Spleen (tissue), 11 donors: ENCODE measurements around the gene TGFBI. TPM values are rescaled to one million over a fixed set of nuclear protein-coding genes. Genes with fewer than 3 reads are reported as not detected.

Experiments
- DNase-seq: peaks from one replicate; pipeline ENCODE4 v3.0.0-alpha.2; 2020
- H3K27ac ChIP-seq, 8 donors: fragments of 200-600 bp; sonication (generic) in 7 of 8; 1 replicate in 4 of 8; 2 replicates in 4 of 8; pipeline versions ENCODE4 v1.5.0 to v1.8.0; 2016 to 2021; ENCODE audit warnings: inconsistent platforms in 4 of 8, mild to moderate bottlenecking in 4 of 8, moderate library complexity in 1 of 8
- H3K27me3 ChIP-seq, 7 donors: fragments of 200-600 bp; sonication (generic) in 6 of 7; replicated peaks in 1 of 7; 1 replicate in 4 of 7; 2 replicates in 3 of 7; pipeline versions ENCODE4 v1.5.0 to v1.8.0; 2016 to 2021; ENCODE audit warnings: inconsistent platforms in 3 of 7, mild to moderate bottlenecking in 1 of 7
- H3K36me3 ChIP-seq, 6 donors: fragments of 200-600 bp; sonication (generic) in 5 of 6; 1 replicate in 4 of 6; 2 replicates in 2 of 6; pipeline versions ENCODE4 v1.5.0 to v1.8.0; 2016 to 2021; ENCODE audit warnings: inconsistent platforms in 2 of 6
- H3K4me1 ChIP-seq, 6 donors: fragments of 200-600 bp; sonication (generic) in 5 of 6; 1 replicate in 3 of 6; 2 replicates in 3 of 6; pipeline versions ENCODE4 v1.5.0 to v1.8.0; 2016 to 2021; ENCODE audit warnings: inconsistent platforms in 3 of 6
- H3K4me3 ChIP-seq, 8 donors: fragments of 200-600 bp; sonication (generic) in 7 of 8; 1 replicate in 4 of 8; 2 replicates in 4 of 8; pipeline versions ENCODE4 v1.5.0 to v1.8.0; 2016 to 2021; ENCODE audit warnings: inconsistent platforms in 4 of 8, mild to moderate bottlenecking in 4 of 8, moderate library complexity in 2 of 8
- H3K9me3 ChIP-seq, 8 donors: fragments of 200-600 bp; sonication (generic) in 7 of 8; 1 replicate in 4 of 8; 2 replicates in 4 of 8; pipeline versions ENCODE4 v1.5.0 to v1.8.0; 2016 to 2021; ENCODE audit warnings: inconsistent platforms in 4 of 8
- CTCF ChIP-seq, 11 experiments: fragments of 200-600 bp in 7 of 11; fragments of 450-650 bp in 4 of 11; sonication (generic) in 4 of 11; IDR thresholded peaks in 8 of 11; conservative IDR thresholded peaks in 3 of 11; 1 replicate in 7 of 11; 2 replicates in 4 of 11; pipeline versions ENCODE4 v1.4.0 to v1.8.0; 2016 to 2021; ENCODE audit warnings: antibody characterized with exemption in 11 of 11, inconsistent platforms in 4 of 11, mild to moderate bottlenecking in 1 of 11
- POLR2A ChIP-seq, 3 donors: fragments of 450-650 bp; IDR thresholded peaks; one replicate each; pipeline ENCODE4 v1.5.1; 2017; ENCODE audit warnings: antibody characterized with exemption in 3 of 3, mild to moderate bottlenecking in 1 of 3
- POLR2AphosphoS5 ChIP-seq, 3 donors: sonication (generic); formaldehyde crosslinking; IDR thresholded peaks; one replicate each; pipeline ENCODE4 v1.5.1; 2017; ENCODE audit warnings: antibody characterized with exemption in 3 of 3
- WGBS, 5 donors: extraction: QIAGEN DNeasy Blood & Tissue Kit in 3 of 5; methylation state at CpG; one replicate each; pipeline versions ENCODE4 v1.1.5 to v1.1.7; 2013 to 2018; 5-methylcytosine and 5-hydroxymethylcytosine counted together
- intact Hi-C: fragments of 100-400 bp; cut with DNase I; formaldehyde crosslinking; loops from one replicate; pipeline ENCODE4 v1.15.0; 2023; ENCODE audit warnings: low total_unique reads
- polyA plus RNA-seq, 3 donors: library from polyadenylated mRNA; stranded (reverse); fragments of 200-250 nt; gene quantifications; one replicate each; pipeline ENCODE4 v1.2.1, GENCODE V29; 2013
- total RNA-seq, 7 donors: library from RNA; depleted of rRNA in 3 of 7; stranded (reverse); fragments of >200 nt in 3 of 7; fragmentation: NEBNext Ultra II Directional in 4 of 7; extraction: Animal tissue kit (Norgen Biotek cat#: 25700) in 4 of 7; gene quantifications; one replicate each; pipeline versions ENCODE4 v1.1.0 to v1.2.1, GENCODE V29; 2016 to 2021
- donor health status: healthy with polysubstance abuse.
- donor health status: DM: no; HTN: no; CAD: no; lungs with moderate emphysema.
- donor health status: DM: no; HTN: no; CAD: no.
- donor health status: Bipolar disorder and iron deficiency.
- donor health status: healthy.
- donor health status: DM: no; HTN: no; CAD: no.
- donor health status: DM: yes; HTN: yes; CAD: no.

Gene TGFBI
- total and polyA plus RNA-seq, 10 donors: 31.0 to 214 (median 149) TPM

- DNase-seq: no peak
- peaks cover 0 to 4% (median 0%) of the 10 kb centered on the region in 7 donors for H3K27me3 ChIP-seq
- H3K27ac ChIP-seq: no peak overlapping the region
- H3K36me3 ChIP-seq: no peaks in the 10 kb centered on the region
- intact Hi-C loops: no loop called here
- 85 to 92% (median 88%) methylated on average over 8 of the region's 8 CpGs for WGBS, 5 donors
- H3K4me1 ChIP-seq: peaks cover 0 to 34% (median 4%) of the 10 kb centered on the region in 6 donors
- no peaks in the 10 kb centered on the region for H3K9me3 ChIP-seq
- H3K4me3 ChIP-seq: no peak overlapping the region
- TF ChIP-seq POLR2A (IDR thresholded peaks at IDR 0.05) (no peak), CTCF (IDR thresholded peaks at IDR 0.05 in 8 of 11, conservative IDR thresholded peaks at IDR 0.05 in 3 of 11) (no peak), POLR2AphosphoS5 (IDR thresholded peaks at IDR 0.05) (no peak)
Measured at GRCh38 chr5:135997673-135998335, 31.0 kb upstream of the TGFBI start.

- Histone ChIP-seq H3K27me3 (peaks cover 0 to 4% (median 0%) of the 10 kb centered on the region in 7 donors), H3K27ac (peak overlapping the region in 4 of 8 donors; percentile 13 to 57 (median 48)), H3K4me1 (peaks cover 0 to 34% (median 4%) of the 10 kb centered on the region in 6 donors), H3K36me3 (no peaks in the 10 kb centered on the region), H3K4me3 (no peak overlapping the region), H3K9me3 (no peaks in the 10 kb centered on the region)
- intact Hi-C loops: no loop called here
- no peak for TF ChIP-seq POLR2A (IDR thresholded peaks at IDR 0.05)
- TF ChIP-seq POLR2AphosphoS5 (IDR thresholded peaks at IDR 0.05): no peak
- no peak for TF ChIP-seq CTCF (IDR thresholded peaks at IDR 0.05 in 8 of 11, conservative IDR thresholded peaks at IDR 0.05 in 3 of 11)
- no peak for DNase-seq
- WGBS, 5 donors: 79 to 93% (median 87%) methylated on average over 6 of the region's 6 CpGs
Measured at GRCh38 chr5:135998889-135999288, 29.9 kb upstream of the TGFBI start.

GRCh38 chr5:135999406-136000139, 29.2 kb upstream of the TGFBI start:
- no peaks in the 10 kb centered on the region for H3K9me3 ChIP-seq
- H3K4me1 ChIP-seq: peaks cover 0 to 34% (median 4%) of the 10 kb centered on the region in 6 donors
- H3K4me3 ChIP-seq: no peak overlapping the region
- DNase-seq: no peak
- H3K27me3 ChIP-seq: peaks cover 0 to 4% (median 0%) of the 10 kb centered on the region in 7 donors
- H3K27ac ChIP-seq: peak overlapping the region in 4 of 8 donors; percentile 13 to 57 (median 48)
- no peaks in the 10 kb centered on the region for H3K36me3 ChIP-seq
- 58 to 69% (median 61%) methylated on average over 8 of the region's 8 CpGs for WGBS, 5 donors
- TF ChIP-seq POLR2AphosphoS5 (IDR thresholded peaks at IDR 0.05): no peak
- no peak for TF ChIP-seq POLR2A (IDR thresholded peaks at IDR 0.05)
- no peak for TF ChIP-seq CTCF (IDR thresholded peaks at IDR 0.05 in 8 of 11, conservative IDR thresholded peaks at IDR 0.05 in 3 of 11)
- intact Hi-C loops: no loop called here

- DNase-seq: no peak
- intact Hi-C loops: no loop called here
- 86 to 98% (median 92%) methylated on average over 2 of the region's 2 CpGs for WGBS, 5 donors
Measured at GRCh38 chr5:136000147-136000546, 28.6 kb upstream of the TGFBI start.

More at GRCh38 chr5:136000147-136000546, 28.6 kb upstream of the TGFBI start:
- TF ChIP-seq CTCF (IDR thresholded peaks at IDR 0.05 in 8 of 11, conservative IDR thresholded peaks at IDR 0.05 in 3 of 11) (no peak), POLR2AphosphoS5 (IDR thresholded peaks at IDR 0.05) (no peak), POLR2A (IDR thresholded peaks at IDR 0.05) (no peak)
- Histone ChIP-seq H3K4me3 (no peak overlapping the region), H3K4me1 (peaks cover 0 to 34% (median 4%) of the 10 kb centered on the region in 6 donors), H3K9me3 (no peaks in the 10 kb centered on the region), H3K27me3 (peaks cover 0 to 4% (median 0%) of the 10 kb centered on the region in 7 donors), H3K36me3 (no peaks in the 10 kb centered on the region), H3K27ac (peak overlapping the region in 2 of 8 donors; percentile 53 to 57)
